ENCODE data around the gene CCL15.

CCL15 gene

DNA sequence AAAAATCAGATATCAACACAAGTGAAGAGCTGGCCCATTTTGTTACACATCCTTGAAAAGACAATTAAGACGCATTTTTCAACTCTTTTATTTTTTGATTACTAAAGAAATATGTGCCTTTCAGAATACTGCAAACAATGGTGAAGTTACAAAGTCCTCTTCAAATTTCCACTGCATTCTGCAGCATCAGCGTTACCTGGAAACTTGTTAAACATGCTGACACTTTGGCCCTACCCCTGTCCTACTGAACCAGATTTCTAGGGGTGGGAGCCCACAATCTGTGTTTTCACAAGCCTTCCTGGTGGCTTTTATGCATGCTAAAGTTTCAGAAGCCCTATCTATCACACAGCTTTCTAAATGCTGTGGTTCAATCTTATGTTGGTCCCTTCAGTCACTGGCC, 10.3 kb downstream of the CCL15 start:
- DNase-seq, result no peak

DNA sequence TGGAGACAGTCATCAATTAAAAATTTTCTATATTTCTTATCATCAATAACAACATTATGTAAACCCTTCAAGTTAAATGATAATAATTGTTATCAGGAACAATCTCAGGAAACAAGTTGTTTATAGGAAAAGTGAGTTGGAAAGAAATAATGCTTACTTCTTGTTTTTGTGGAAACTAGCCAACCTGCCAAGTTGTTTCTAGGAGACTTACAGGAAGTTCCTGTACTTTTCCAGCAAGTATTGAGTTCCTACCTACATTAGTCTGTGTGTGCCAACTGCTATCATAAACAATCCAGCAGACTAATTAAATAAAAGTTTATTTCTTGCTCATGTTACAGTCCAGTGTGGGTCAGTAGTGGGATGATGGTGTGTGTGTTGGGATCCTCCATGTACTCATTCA, 13.2 kb downstream of the CCL15 start:
- no peak for DNase-seq

DNA sequence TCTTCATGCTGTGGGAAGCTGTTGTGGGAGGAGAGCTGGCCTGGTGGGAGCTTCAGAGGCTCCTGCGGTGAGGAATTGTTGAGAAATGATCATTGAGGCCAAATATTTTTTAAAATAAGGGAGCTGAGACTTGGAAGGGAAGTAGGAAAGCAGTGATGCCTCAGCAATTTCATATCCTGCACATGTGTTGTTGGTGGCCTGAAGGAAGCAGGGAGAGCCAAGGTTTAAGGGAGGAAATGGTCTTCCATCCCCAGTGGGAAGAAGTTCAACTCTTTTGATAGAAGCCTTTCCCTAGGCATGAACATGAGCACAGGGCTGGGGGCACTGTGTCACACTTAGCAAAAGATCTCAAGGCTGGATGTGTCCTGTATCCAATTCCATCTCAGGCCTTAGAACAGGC, 14.7 kb downstream of the CCL15 start, which contains the start of gene CCL14:
Gene CCL14 (minus strand): TSS at position 87 of the 400 bp plus-strand sequence. CDS start 80 bp downstream, at position 7.
- DNase-seq, result no peak

GRCh38 chr17:35984140-35984539, 17.2 kb downstream of the CCL15 start:
- no peak for DNase-seq

GRCh38 chr17:35982409-35983191, 18.8 kb downstream of the CCL15 start:
- DNase-seq, result no peak

DNA sequence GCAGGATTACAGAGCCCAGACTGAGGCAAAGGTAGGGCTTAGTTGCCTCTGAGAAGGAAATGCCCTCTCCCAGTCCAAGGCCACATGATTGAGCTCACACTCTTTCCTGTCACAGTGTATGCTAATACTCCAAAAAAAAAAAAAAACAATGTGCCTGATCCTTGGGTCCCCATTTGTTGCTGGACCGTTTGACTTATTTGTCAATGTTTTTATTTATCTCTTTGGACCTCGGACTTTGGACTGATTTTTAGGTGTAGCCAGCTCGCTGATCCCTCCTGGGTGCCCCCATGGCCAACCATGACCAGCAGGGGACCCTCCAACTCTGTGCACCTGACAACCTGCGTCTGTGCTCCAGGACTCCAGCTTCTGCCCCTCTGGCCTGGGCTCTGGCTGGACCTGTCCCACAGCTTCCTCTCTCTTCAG, 19.4 kb downstream of the CCL15 start:
- DNase-seq, result no peak

DNA sequence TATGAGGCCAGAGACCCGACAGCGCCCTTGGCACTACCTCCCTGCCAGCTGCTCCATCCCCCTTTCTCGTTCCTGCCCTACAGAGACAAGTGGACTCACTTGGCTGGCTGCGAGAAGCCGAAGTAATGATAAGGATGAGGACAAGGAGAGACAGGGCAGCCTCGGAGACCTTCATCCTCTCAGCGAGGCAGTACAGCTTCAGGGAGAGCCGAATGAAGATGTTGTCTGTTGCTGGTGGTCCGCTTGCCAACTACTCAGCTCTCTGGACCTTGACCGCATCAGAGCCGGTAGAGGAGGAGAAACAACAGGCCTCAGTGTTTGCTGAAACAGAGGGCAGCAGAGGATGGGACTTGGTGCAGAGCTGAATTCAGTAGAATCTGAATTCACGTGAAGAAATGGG, 20.1 kb downstream of the CCL15 start, which contains the start of gene CCL16:
Gene CCL16 (minus strand): TSS at position 252 of the 400 bp plus-strand sequence. CDS start 77 bp downstream, at position 175.
- no peak for DNase-seq

DNA sequence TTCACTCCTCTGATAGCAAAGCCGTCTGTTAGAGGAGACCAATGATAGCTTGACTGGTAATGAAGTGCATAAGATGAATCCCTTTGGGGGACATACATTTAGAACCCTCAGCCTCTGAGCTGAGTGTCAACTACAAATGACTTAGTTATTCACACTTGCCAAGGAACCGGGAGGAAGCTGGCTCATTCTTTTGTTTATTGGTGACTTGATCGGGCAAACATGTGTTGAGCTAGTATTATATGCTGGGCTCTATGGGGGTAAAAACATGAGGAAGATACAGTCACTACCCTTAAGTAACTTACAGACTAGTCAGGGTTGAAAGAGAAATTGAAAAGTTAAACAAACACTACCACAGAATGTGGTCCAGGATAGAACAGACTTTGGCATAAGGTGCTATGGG, 23.0 kb downstream of the CCL15 start:
- DNase-seq, result no peak

GRCh38 chr17:35977509-35977908, 23.8 kb downstream of the CCL15 start:
- no peak for DNase-seq

- no peak for DNase-seq
Observed at GRCh38 chr17:35973333-35974260, 27.8 kb downstream of the CCL15 start.

DNA sequence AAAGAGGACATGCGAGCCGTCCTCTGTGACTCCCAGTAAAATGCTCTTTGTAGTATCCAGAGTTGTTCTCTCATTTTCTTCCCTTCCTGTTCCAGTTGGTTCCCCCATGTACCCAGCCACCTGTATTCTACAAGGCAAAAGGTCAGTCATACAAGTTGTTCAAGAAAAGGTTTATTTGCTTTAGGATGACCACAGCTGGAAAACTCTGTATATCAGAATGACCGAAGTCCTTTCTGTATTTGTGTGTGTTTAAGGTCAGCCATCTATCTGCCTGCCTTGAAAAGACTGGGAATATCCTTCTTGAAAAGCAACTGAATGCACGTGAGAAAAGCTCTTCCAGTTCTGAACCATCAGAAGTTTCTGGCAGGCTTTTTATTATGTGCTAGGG, 28.4 kb downstream of the CCL15 start:
- DNase-seq, result no peak

GRCh38 chr17:35972535-35972934, 28.8 kb downstream of the CCL15 start:
- DNase-seq, result no peak

- DNase-seq, result no peak
Observed at GRCh38 chr17:35972066-35972465, 29.3 kb downstream of the CCL15 start.

GRCh38 chr17:35969558-35970380, 31.6 kb downstream of the CCL15 start:
- DNase-seq, result peak in 1 of 2 experiments; percentile 77

GRCh38 chr17:35968520-35969054, 32.8 kb downstream of the CCL15 start:
- no peak for DNase-seq

DNA sequence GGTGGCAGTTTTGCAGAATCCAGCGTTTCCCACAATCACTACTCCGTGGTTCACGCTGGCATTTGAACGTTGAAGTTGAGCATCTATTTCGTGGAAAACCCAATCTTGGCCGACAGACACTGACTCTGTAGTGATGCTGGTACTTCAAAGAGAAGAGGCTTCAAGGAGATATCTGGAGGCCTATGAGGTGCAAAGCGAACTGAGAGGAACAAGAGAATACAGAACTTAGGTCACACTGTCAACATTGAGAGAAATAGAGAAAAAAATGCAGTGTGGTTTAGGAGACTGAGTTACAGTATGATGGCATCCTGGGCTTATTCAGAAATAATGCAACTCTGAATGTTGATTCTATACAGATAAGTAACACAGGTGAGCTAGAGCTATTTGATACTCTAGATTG, 36.1 kb downstream of the CCL15 start:
- no peak for DNase-seq

DNA sequence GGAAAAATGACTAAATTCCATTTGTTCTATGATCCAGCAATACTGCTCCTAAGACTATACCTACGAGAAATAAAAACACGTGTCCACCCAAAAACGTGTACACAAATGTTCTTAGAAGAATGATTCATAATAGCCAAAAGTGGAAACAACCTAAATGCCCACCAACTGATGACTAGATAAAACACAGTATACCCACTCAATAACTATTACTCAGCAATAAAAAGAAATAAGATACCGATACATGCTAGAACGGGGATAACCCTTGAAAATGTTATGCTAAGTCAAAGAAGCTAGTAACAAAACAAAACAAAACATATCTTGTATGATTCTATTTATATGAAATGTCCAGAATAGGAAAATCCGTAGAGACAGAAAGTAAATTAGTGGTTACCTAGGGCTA, 37.7 kb downstream of the CCL15 start:
- DNase-seq, result no peak

DNA sequence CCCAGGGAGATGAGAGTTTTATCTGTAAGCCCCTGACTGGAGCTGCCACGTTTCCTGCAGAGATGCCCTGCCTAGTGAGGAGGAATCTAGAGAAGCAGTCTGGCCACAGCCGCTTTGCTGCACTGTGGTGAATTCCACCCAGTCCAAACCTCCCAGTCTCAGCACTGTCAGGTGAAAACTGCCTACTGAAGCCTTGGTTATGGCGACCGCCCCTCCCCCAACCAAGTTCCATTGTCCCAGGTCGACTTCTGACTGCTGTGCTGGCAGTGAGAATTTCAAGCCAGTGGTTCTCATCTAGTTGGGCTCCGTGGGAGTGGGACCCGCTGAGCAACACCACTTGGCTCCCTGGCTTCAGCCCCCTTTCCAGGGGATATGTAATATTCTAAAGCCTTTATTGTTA, 47.6 kb downstream of the CCL15 start:
- no peak for DNase-seq

- DNase-seq, result no peak
Observed at GRCh38 chr17:35949401-35949800, 52.0 kb downstream of the CCL15 start.

- no peak for DNase-seq
Observed at GRCh38 chr17:35948092-35948491, 53.3 kb downstream of the CCL15 start.
